Muscle of leg (tissue), 11 donors: ENCODE data around the gene CCNF. TPM values are rescaled to one million over a fixed set of nuclear protein-coding genes. Genes with fewer than 3 reads are reported as not detected.

ENCODE experiments used
- DNase-seq: peaks from one replicate; pipeline ENCODE4 v3.0.0; 2013
- H3K27ac ChIP-seq: one replicate; pipeline ENCODE4 v1.5.1; 2013; ENCODE audit warnings: mild to moderate bottlenecking, low read length, control low read depth
- H3K27me3 ChIP-seq: one replicate; pipeline ENCODE4 v1.6.1; 2013; ENCODE audit warnings: low read length; ENCODE audit not compliant: control insufficient read depth, insufficient read depth
- H3K36me3 ChIP-seq: one replicate; pipeline ENCODE4 v1.6.1; 2013; ENCODE audit warnings: low read length; ENCODE audit not compliant: control insufficient read depth, insufficient read depth
- H3K4me1 ChIP-seq: one replicate; pipeline ENCODE4 v1.6.1; 2013; ENCODE audit warnings: low read length; ENCODE audit not compliant: control insufficient read depth, insufficient read depth
- H3K4me3 ChIP-seq: one replicate; pipeline ENCODE4 v1.5.1; 2013; ENCODE audit warnings: low read length, control low read depth
- H3K9me3 ChIP-seq: replicated peaks from 2 replicates; pipeline ENCODE4 v1.6.1; 2013; ENCODE audit warnings: low read depth, low read length; ENCODE audit not compliant: control insufficient read depth
- WGBS: methylation state at CpG from one replicate; pipeline ENCODE4 v1.1.5; 2013; ENCODE audit warnings: missing lambda C conversion rate; ENCODE audit not compliant: insufficient coverage; 5-methylcytosine and 5-hydroxymethylcytosine counted together
- polyA plus RNA-seq, 8 donors: library from polyadenylated mRNA; unstranded; fragments of 120-200 nt; gene quantifications; one replicate each; pipeline versions ENCODE4 v1.2.1 to v1.2.3, GENCODE V29; 2013; ENCODE audit warnings: inconsistent platforms in 1 of 8, low replicate concordance in 1 of 8; ENCODE audit not compliant: insufficient read length in 8 of 8, insufficient read depth in 1 of 8
- total RNA-seq: library from RNA; stranded (reverse); fragments of 120-200 nt; gene quantifications from one replicate; pipeline ENCODE4 v1.2.4, GENCODE V29; 2013

Gene CCNF
- total and polyA plus RNA-seq, 9 donors, result 5.3 to 9.1 (median 8.0) TPM

GRCh38 chr16:2493605-2494004 lies 64.4 kb downstream of the CCNF start:
- H3K4me1 ChIP-seq, result peaks cover 19% of the 10 kb centered on the region
- 92% methylated on average over 5 of the region's 6 CpGs for WGBS
- peaks cover 44% of the 10 kb centered on the region for H3K36me3 ChIP-seq
- no peak overlapping the region for H3K27ac ChIP-seq
- H3K27me3 ChIP-seq, result no peaks in the 10 kb centered on the region
- no peak for DNase-seq
- H3K4me3 ChIP-seq, result no peak overlapping the region
- no peaks in the 10 kb centered on the region for H3K9me3 ChIP-seq

- Histone ChIP-seq H3K27me3 (no peaks in the 10 kb centered on the region), H3K9me3 (no peaks in the 10 kb centered on the region), H3K27ac (no peak overlapping the region), H3K4me1 (peaks cover 26% of the 10 kb centered on the region), H3K4me3 (no peak overlapping the region), H3K36me3 (peaks cover 52% of the 10 kb centered on the region)
- DNase-seq, result no peak
- no CpG with 5 or more reads among the region's 5 CpGs for WGBS
These were observed 65.4 kb downstream of the CCNF start for GRCh38 chr16:2494616-2495015.

GRCh38 chr16:2495041-2495440 lies 65.8 kb downstream of the CCNF start:
- Histone ChIP-seq H3K27ac (no peak overlapping the region), H3K9me3 (no peaks in the 10 kb centered on the region), H3K27me3 (no peaks in the 10 kb centered on the region), H3K4me1 (peaks cover 26% of the 10 kb centered on the region), H3K4me3 (no peak overlapping the region), H3K36me3 (peaks cover 53% of the 10 kb centered on the region)
- DNase-seq, result no peak
- 100% methylated on average over 3 of the region's 5 CpGs for WGBS

- no peaks in the 10 kb centered on the region for H3K27me3 ChIP-seq
- peaks cover 54% of the 10 kb centered on the region for H3K36me3 ChIP-seq
- no peak for DNase-seq
- H3K4me1 ChIP-seq, result peaks cover 31% of the 10 kb centered on the region
- H3K27ac ChIP-seq, result peak overlapping the region; percentile 65
- no peak overlapping the region for H3K4me3 ChIP-seq
- H3K9me3 ChIP-seq, result no peaks in the 10 kb centered on the region
- 91% methylated on average over 62 of the region's 62 CpGs for WGBS
These were observed 67.2 kb downstream of the CCNF start for GRCh38 chr16:2496223-2497115.

GRCh38 chr16:2497116-2497630 lies 67.9 kb downstream of the CCNF start:
- peak; percentile 73 for DNase-seq
- Histone ChIP-seq H3K27me3 (no peaks in the 10 kb centered on the region), H3K4me3 (no peak overlapping the region), H3K27ac (peak overlapping the region; percentile 65), H3K36me3 (peaks cover 54% of the 10 kb centered on the region), H3K4me1 (peaks cover 38% of the 10 kb centered on the region), H3K9me3 (no peaks in the 10 kb centered on the region)
- WGBS, result 46% methylated on average over 17 of the region's 21 CpGs

GRCh38 chr16:2497695-2498484 lies 68.6 kb downstream of the CCNF start:
- Histone ChIP-seq H3K27ac (peak overlapping the region; percentile 65), H3K4me3 (no peak overlapping the region), H3K4me1 (peaks cover 46% of the 10 kb centered on the region), H3K27me3 (no peaks in the 10 kb centered on the region), H3K36me3 (peaks cover 54% of the 10 kb centered on the region), H3K9me3 (no peaks in the 10 kb centered on the region)
- 80% methylated on average over 24 of the region's 26 CpGs for WGBS
- DNase-seq, result no peak

GRCh38 chr16:2498531-2499253 lies 69.4 kb downstream of the CCNF start:
- Histone ChIP-seq H3K9me3 (no peaks in the 10 kb centered on the region), H3K27ac (no peak overlapping the region), H3K4me1 (peaks cover 47% of the 10 kb centered on the region), H3K4me3 (no peak overlapping the region), H3K27me3 (no peaks in the 10 kb centered on the region), H3K36me3 (peaks cover 51% of the 10 kb centered on the region)
- WGBS, result 75% methylated on average over 8 of the region's 15 CpGs
- no peak for DNase-seq

GRCh38 chr16:2499454-2499853 lies 70.2 kb downstream of the CCNF start:
- no peak for DNase-seq
- Histone ChIP-seq H3K36me3 (peaks cover 47% of the 10 kb centered on the region), H3K4me1 (peaks cover 47% of the 10 kb centered on the region)

GRCh38 chr16:2499890-2500429 lies 70.7 kb downstream of the CCNF start:
- Histone ChIP-seq H3K36me3 (peaks cover 47% of the 10 kb centered on the region), H3K4me3 (no peak overlapping the region), H3K4me1 (peaks cover 47% of the 10 kb centered on the region), H3K27ac (no peak overlapping the region), H3K27me3 (no peaks in the 10 kb centered on the region), H3K9me3 (no peaks in the 10 kb centered on the region)
- 87% methylated on average over 26 of the region's 29 CpGs for WGBS
- no peak for DNase-seq

More at GRCh38 chr16:2499454-2499853, 70.2 kb downstream of the CCNF start:
- Histone ChIP-seq H3K4me3 (no peak overlapping the region), H3K27ac (no peak overlapping the region), H3K9me3 (no peaks in the 10 kb centered on the region), H3K27me3 (no peaks in the 10 kb centered on the region)
- WGBS, result 80% methylated on average over 2 of the region's 6 CpGs
